Amygdala (tissue), 56 donors: ENCODE measurements around the gene FBF1.
"Not testable (repeated sequence)": the region's sequence is repeated elsewhere in the genome, so short reads cannot be mapped to it uniquely, and the experiment has no call there.

Experiments
- DNase-seq, 56 donors: peaks; one replicate each; lab custom pipeline; 2025; lab: John Stamatoyannopoulos, UW

Gene FBF1

GRCh38 chr17:75940727-75941441 is at the start of gene FBF1:
Gene FBF1, minus strand, starts transcription at chr17:75941042. Its CDS starts 2,893 bp downstream, at chr17:75938149.
- DNase-seq, result peak; percentile 66 to 98 (median 92)

- DNase-seq, result no peak
Observed at GRCh38 chr17:75987041-75987440, 46.2 kb upstream of the FBF1 start.

GRCh38 chr17:75985986-75986385 is 45.1 kb upstream of the FBF1 start:
- no peak for DNase-seq

GRCh38 chr17:75983501-75984181 is 42.8 kb upstream of the FBF1 start:
- no peak for DNase-seq

DNA sequence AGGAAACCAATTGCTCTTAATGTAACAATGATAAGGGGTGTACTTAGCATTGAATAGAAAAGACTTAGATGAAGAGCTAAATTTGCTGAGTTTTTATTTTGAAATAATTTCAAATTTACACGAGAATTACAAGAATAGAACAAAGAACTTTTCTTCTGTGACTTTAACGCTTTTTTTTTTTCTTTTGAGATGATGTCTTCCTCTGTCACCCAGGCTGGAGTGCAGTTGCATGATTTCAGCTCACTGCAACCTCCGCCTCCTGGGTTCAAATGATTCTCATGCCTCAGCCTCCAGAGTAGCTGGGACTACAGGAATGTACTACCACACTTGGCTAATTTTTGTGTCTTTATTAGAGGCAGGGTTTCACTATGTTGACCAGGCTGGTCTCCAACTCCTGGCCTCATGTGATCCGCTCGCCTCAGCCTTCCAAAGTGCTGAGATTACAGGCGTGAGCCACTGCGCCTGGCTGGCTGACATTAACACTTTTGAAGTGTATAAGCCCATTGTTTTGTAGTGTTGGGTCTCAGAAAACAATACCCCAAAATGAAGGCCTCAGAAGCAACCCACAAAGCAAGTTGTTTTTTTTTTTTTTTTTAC is 40.3 kb upstream of the FBF1 start:
- no peak for DNase-seq

GRCh38 chr17:75980188-75981018 is 39.6 kb upstream of the FBF1 start:
- DNase-seq, result no peak

DNA sequence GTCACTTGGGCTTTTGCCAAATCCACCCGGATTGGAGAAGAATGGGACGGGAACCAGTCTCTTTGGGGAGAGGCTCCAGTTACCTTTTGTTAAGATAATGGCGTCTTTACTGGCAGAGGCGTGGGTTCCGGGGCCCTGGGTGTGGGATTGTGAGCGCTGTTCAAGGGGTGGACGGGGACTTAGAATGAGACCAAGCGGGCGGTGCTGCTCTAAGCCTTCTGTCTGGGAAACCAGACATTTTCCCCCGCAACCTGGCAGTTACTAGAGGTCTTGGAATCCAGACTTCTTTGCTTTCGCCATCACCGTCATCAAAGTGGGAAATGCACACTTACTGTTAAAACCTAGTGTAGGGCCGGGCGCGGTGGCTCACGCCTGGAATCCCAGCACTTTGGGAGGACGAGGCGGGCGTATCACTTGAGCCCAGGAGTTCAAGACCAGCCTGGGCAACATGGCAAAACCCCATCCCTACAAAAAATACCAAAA is 38.9 kb upstream of the FBF1 start:
- peak in 3 of 56 donors; percentile 45 to 72 (median 68) for DNase-seq

DNA sequence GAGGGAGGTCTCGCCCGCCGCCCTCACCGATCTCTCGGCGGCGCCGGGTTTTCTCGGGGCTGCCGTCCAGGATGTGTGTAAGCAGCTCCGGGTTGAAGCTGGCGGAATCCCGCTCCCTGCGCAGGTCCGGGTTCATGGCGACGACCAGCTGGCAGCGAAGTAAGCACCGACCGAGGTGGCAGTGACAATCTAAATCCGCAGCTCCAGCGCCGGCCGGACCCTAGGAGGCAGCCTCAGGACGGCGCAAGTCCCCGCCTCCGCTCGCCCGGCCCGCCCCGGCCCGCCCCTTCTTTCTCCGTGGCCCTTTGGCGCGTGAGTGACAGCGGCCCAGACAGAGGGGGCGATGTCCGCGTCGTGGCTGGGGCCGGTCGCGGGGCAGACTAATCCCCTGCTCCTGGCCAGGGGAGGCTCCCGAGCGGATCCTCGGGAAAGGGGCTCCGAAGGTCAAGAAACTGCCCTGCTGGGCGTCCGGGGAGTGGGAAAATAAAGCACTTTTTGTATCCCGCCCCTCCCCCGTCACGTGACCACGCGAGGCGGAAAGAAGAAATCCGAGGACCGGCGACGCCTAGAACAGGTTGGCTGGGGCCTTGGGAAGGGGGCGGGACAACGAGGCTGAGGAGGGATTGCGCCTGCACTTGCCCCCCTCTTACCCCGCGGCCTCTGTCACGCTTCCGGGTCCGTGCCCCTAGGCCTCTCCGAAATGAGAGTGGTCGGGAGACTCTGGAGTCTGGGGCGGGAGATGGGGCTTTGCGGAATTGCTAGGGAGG is 38.3 kb upstream of the FBF1 start, which contains the start of the genes ACOX1 and TEN1:
TSS of gene ACOX1 (minus strand) at position 229 of the 767 bp plus-strand sequence. CDS start at position 136, 93 bp downstream.
TSS of gene TEN1 (plus strand) at position 303 of the 767 bp plus-strand sequence. CDS start 6,953 bp downstream, outside the sequence.
- peak; percentile 62 to 99 (median 96) for DNase-seq

DNA sequence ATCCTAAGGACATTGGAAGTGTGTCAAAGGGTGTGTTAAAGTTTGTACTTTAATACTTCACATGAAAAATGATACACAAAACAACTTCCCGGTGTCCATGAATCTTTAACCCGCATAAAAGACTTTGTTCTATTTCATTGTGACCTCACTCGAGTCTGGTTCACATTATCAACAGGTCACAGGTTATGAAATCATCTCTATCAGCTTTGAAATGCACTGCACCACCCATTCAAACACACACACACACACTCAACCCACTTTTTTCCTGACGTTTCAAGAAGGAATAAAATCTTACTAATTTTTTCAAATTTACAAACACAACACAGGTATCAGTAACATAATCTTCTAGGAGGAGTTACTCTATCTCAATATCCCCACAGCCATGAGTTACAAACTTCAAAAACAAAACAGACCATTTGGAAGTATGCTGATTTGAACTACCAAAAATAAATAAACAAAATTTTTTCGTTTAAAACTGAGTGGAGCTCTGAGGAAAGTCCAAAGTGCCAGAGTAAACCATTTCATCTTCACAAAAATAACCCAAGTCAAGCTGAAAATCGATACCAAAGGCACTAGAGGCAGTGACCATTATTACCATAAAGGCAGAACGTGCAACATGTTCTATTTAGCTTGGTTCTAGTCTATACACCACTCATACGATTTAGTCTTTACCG is 35.5 kb upstream of the FBF1 start:
- no peak for DNase-seq

GRCh38 chr17:75975757-75976174 is 34.9 kb upstream of the FBF1 start:
- DNase-seq, result no peak

DNA sequence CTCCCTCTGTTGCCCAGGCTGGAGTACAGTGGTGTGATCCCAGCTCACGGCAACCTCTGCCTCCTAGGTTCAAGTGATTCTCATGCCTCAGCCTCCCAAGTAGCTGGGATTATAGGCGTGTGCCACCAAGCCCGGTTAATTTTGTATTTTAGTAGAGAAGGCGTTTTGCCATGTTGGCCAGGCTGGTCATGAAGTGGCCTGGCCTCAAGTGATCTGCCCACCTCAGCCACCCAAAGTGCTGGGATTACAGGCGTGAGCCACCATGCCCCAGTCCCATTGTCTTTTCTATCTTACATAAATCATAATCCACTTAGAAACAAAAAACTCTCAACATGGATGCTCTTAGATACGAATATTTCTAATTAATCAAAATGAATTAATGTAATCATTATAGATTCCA is 34.3 kb upstream of the FBF1 start:
- not testable (repeated sequence) for DNase-seq

GRCh38 chr17:75970626-75971025 is 29.8 kb upstream of the FBF1 start:
- no peak for DNase-seq

DNA sequence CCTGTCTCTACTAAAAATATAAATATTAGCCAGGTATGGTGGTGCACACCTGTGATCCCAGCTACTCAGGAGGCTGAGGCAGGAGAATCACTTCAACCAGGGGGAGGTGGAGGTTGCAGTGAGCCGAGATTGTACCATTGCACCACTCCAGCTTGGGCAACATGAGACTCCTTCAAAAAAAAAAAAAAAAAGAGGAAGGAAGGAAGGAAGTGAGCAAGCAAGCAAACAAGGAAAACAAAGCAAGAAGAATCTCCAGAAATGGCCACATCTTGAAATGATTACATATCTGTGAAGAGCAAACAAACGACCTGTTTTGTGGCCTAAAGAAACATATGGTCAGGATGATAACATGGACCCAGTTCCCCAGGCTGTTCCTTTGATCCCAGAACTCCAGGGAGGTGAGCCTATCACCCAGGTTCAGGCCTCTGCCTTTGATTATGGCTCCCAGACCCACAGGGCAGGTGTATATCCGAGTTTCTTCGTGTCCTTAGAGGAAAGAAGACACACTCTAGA is 29.2 kb upstream of the FBF1 start:
- DNase-seq, result no peak

- DNase-seq, result not testable (repeated sequence)
Observed at GRCh38 chr17:75969044-75969443, 28.2 kb upstream of the FBF1 start.

DNA sequence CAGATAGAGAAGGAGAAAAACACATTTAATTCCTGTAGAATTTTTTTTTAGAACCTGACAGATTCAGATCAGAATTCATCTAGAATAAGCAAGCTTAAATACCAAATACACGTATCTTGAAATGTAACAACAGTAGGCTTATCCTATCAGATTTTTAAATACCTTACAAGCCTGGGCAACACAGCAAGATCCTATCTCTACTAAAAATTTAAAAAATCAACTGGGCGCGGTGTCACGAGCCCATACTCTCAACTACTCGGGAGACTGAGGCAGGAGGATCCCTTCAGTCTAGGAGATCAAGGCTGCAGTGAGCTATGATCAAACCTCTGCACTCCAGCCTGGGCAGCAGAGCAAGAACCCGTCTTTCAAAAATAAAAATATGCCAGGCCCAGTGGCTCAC is 24.6 kb upstream of the FBF1 start:
- no peak for DNase-seq

DNA sequence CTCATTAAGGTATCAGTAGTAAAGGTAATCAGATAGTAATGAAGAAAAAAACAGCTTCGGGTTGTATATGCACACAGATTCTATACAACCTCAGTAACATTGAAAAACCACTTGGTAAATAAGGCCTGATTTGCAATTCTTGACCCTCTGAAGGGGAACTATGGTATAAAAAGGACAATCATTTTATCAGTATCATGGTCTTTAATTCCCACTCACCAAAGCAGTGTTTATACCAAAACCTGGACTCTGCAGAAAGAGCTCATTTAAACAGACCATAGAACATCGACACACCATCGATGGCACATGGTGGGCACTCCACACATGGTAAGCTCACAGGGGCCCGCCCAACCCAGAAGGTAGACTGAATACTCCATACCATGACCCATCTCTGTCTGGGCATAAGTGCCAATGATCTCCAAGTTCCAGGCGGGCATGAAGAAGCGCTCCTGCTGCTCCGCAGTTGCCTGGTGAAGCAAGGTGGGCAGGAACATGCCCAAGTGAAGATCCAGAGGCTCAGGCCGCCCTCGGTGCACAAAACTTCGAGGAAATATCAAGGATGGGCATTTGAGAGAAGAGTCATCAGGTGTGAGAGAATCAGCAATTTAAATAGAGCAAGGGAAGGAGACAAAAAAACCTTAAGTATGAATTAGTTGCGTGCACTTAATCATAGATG is 19.1 kb upstream of the FBF1 start:
- no peak for DNase-seq

- no peak for DNase-seq
Observed at GRCh38 chr17:75959051-75959838, 18.4 kb upstream of the FBF1 start.
